K562 (cell line): ENCODE measurements around the gene TECPR1.
"Not testable (repeated sequence)": the region's sequence is repeated elsewhere in the genome, so short reads cannot be mapped to it uniquely, and the experiment has no call there.

Experiments used
- JUND ChIP-seq, 2 experiments: IDR thresholded peaks; 2 replicates in 1 of 2; 3 replicates in 1 of 2; pipeline ENCODE4 v1.6.1; 2011; ENCODE audit warnings: borderline replicate concordance in 2 of 2, low read depth in 2 of 2, low read length in 2 of 2, improper control_type of control experiment in 1 of 2, missing biosample characterization in 1 of 2, missing genetic modification characterization in 1 of 2, missing genetic modification reagents in 1 of 2
- MAFF ChIP-seq: IDR thresholded peaks from 2 replicates; pipeline ENCODE4 v1.6.1; 2012; ENCODE audit warnings: low read length, improper control_type of control experiment
- NFIX ChIP-seq: fragments of 250-450 bp; sonication (Bioruptor Pico); IDR thresholded peaks from 2 replicates; pipeline ENCODE4 v1.4.0; 2020; ENCODE audit warnings: low read depth, mild to moderate bottlenecking, moderate library complexity
- NRF1 ChIP-seq, 2 experiments: fragments of 450-650 bp; IDR thresholded peaks in 1 of 2; conservative IDR thresholded peaks in 1 of 2; 2 replicates each; pipeline ENCODE4 v1.6.1; 2014; ENCODE audit warnings: mild to moderate bottlenecking in 2 of 2
- POLR2A ChIP-seq: fragments of 450-650 bp; conservative IDR thresholded peaks from 2 replicates; pipeline ENCODE4 v1.6.1; 2016
- POLR2AphosphoS5 ChIP-seq: IDR thresholded peaks from 2 replicates; pipeline ENCODE4 v1.6.1; 2011; ENCODE audit warnings: mild to moderate bottlenecking, low read depth, low read length, moderate library complexity; ENCODE audit not compliant: control insufficient read depth, insufficient read depth
- RBM34 ChIP-seq: fragments of 200-400 bp; formaldehyde crosslinking; IDR thresholded peaks from 2 replicates; pipeline ENCODE4 v1.6.1; 2018; ENCODE audit warnings: low read length, borderline replicate concordance; ENCODE audit not compliant: insufficient read depth
- SP2 ChIP-seq: IDR thresholded peaks from 2 replicates; pipeline ENCODE4 v1.6.1; 2011; ENCODE audit warnings: mild to moderate bottlenecking, low read depth, low read length, moderate library complexity; ENCODE audit not compliant: poor library complexity, severe bottlenecking; ENCODE audit errors: extremely low read depth
- ZBTB1 ChIP-seq: sonication (generic); formaldehyde crosslinking; IDR thresholded peaks from 2 replicates; pipeline ENCODE4 v1.8.1; 2023; ENCODE audit warnings: missing genetic modification reagents, low read depth, mild to moderate bottlenecking, borderline replicate concordance
- ZFP36 ChIP-seq: fragments of 150-350 bp; IDR thresholded peaks from 2 replicates; pipeline ENCODE4 v1.6.1; 2018; ENCODE audit warnings: low read length, low read depth; ENCODE audit not compliant: partially characterized antibody
- ZFX ChIP-seq: sonication (generic); formaldehyde crosslinking; IDR thresholded peaks from 2 replicates; pipeline ENCODE4 v1.8.0; 2022; ENCODE audit warnings: mild to moderate bottlenecking, missing genetic modification reagents, moderate library complexity
- TF ChIP-seq, protein P1 (sequence below), 3 experiments: IDR thresholded peaks in 2 of 3; conservative IDR thresholded peaks in 1 of 3; 2 replicates each; pipeline ENCODE4 v1.5.1; 2011 to 2012; ENCODE audit warnings: low read length in 3 of 3, mild to moderate bottlenecking in 3 of 3, control low read depth in 2 of 3, improper control_type of control experiment in 1 of 3, inconsistent platforms in 1 of 3, low read depth in 1 of 3, mixed read lengths in 1 of 3, moderate library complexity in 1 of 3; ENCODE audit not compliant: insufficient read depth in 2 of 3
- TF ChIP-seq, protein P2 (sequence below), 2 experiments: fragments of 450-650 bp in 1 of 2; sonication (generic) in 1 of 2; formaldehyde crosslinking in 1 of 2; IDR thresholded peaks in 1 of 2; conservative IDR thresholded peaks in 1 of 2; 2 replicates each; pipeline versions ENCODE4 v1.6.1 to v1.8.1; 2016 to 2023; ENCODE audit warnings: mild to moderate bottlenecking in 2 of 2, moderate library complexity in 2 of 2, inconsistent platforms in 1 of 2, missing genetic modification reagents in 1 of 2

DNA sequence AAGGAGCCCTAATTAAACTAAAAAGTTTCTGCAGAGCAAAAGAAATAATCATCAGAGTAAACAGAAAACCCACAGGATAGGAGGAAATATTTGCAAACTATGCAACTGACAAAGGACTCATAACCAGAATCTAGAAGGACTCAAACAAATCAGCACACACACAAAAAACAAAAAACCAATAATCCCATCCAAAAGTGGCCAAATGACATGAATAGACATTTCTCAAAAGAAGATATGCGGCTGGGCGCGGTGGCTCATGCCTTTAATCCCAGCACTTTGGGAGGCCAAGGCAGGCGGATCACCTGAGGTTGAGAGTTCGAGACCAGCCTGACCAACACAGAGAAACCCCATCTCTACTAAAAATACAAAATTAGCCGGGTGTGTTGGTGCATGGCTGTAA is 32.6 kb downstream of the TECPR1 start:
- TF ChIP-seq, protein P1, sequence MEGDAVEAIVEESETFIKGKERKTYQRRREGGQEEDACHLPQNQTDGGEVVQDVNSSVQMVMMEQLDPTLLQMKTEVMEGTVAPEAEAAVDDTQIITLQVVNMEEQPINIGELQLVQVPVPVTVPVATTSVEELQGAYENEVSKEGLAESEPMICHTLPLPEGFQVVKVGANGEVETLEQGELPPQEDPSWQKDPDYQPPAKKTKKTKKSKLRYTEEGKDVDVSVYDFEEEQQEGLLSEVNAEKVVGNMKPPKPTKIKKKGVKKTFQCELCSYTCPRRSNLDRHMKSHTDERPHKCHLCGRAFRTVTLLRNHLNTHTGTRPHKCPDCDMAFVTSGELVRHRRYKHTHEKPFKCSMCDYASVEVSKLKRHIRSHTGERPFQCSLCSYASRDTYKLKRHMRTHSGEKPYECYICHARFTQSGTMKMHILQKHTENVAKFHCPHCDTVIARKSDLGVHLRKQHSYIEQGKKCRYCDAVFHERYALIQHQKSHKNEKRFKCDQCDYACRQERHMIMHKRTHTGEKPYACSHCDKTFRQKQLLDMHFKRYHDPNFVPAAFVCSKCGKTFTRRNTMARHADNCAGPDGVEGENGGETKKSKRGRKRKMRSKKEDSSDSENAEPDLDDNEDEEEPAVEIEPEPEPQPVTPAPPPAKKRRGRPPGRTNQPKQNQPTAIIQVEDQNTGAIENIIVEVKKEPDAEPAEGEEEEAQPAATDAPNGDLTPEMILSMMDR (IDR thresholded peaks at IDR 0.05 in 2 of 3, conservative IDR thresholded peaks at IDR 0.05 in 1 of 3; ENCODE audit: insufficient read depth in 2 of 3, low read depth in 1 of 3, low read length in 3 of 3): not testable (repeated sequence)
- TF ChIP-seq JUND (IDR thresholded peaks at IDR 0.05; ENCODE audit: borderline replicate concordance, low read depth, low read length); JUND (tag; IDR thresholded peaks at IDR 0.05; ENCODE audit: borderline replicate concordance, low read depth, low read length); NFIX (CRISPR knock-in tag); SP2; ZFX; ZFP36; RBM34; POLR2A; ZBTB1 (CRISPR knock-in tag); POLR2AphosphoS5; MAFF; NRF1 (conservative IDR thresholded peaks at IDR 0.05 in 1 of 2, IDR thresholded peaks at IDR 0.05 in 1 of 2): not testable (repeated sequence)
- TF ChIP-seq, protein P2, sequence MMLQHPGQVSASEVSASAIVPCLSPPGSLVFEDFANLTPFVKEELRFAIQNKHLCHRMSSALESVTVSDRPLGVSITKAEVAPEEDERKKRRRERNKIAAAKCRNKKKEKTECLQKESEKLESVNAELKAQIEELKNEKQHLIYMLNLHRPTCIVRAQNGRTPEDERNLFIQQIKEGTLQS (IDR thresholded peaks at IDR 0.05): not testable (repeated sequence)
- TF ChIP-seq, protein P2 (CRISPR knock-in tag; conservative IDR thresholded peaks at IDR 0.05): not testable (repeated sequence)
